IPS-NIHi11 (cell line): ENCODE measurements around the gene CAMTA1.

Source experiments
- DNase-seq: peaks from one replicate; pipeline ENCODE4 v3.0.0; 2012; ENCODE audit warnings: mixed read lengths, low spot score

Gene CAMTA1

GRCh38 chr1:7435276-7436055 lies 650.2 kb downstream of the CAMTA1 start:
- no peak for DNase-seq

- DNase-seq: no peak
Measured at GRCh38 chr1:7436056-7437005, 651.1 kb downstream of the CAMTA1 start.

GRCh38 chr1:7437036-7437435 lies 651.8 kb downstream of the CAMTA1 start:
- no peak for DNase-seq

GRCh38 chr1:7437608-7438395 lies 652.5 kb downstream of the CAMTA1 start:
- no peak for DNase-seq

GRCh38 chr1:7438396-7438785 lies 653.1 kb downstream of the CAMTA1 start:
- no peak for DNase-seq

- DNase-seq: no peak
Measured at GRCh38 chr1:7438921-7439655, 653.8 kb downstream of the CAMTA1 start.

- no peak for DNase-seq
Measured at GRCh38 chr1:7440154-7440553, 654.9 kb downstream of the CAMTA1 start.

- DNase-seq: no peak
Measured at GRCh38 chr1:7441143-7441841, 656.0 kb downstream of the CAMTA1 start.

GRCh38 chr1:7442036-7442435 lies 656.8 kb downstream of the CAMTA1 start:
- no peak for DNase-seq

- no peak for DNase-seq
Measured at GRCh38 chr1:7442918-7443317, 657.7 kb downstream of the CAMTA1 start.

GRCh38 chr1:7444363-7444762 lies 659.1 kb downstream of the CAMTA1 start:
- no peak for DNase-seq

- DNase-seq: no peak
Measured at GRCh38 chr1:7447093-7447492, 661.8 kb downstream of the CAMTA1 start.

- no peak for DNase-seq
Measured at GRCh38 chr1:7447736-7448135, 662.5 kb downstream of the CAMTA1 start.

GRCh38 chr1:7448986-7449385 lies 663.7 kb downstream of the CAMTA1 start:
- no peak for DNase-seq

GRCh38 chr1:7449750-7450149 lies 664.5 kb downstream of the CAMTA1 start:
- DNase-seq: no peak

- no peak for DNase-seq
Measured at GRCh38 chr1:7450838-7451237, 665.6 kb downstream of the CAMTA1 start.

GRCh38 chr1:7453038-7453437 lies 667.8 kb downstream of the CAMTA1 start:
- DNase-seq: no peak

GRCh38 chr1:7454052-7454815 lies 669.0 kb downstream of the CAMTA1 start:
- peak; percentile 52 for DNase-seq

- DNase-seq: no peak
Measured at GRCh38 chr1:7454895-7455784, 669.9 kb downstream of the CAMTA1 start.
